MM.1S (cell line): ENCODE data around the gene OSMR.

ENCODE experiments used
- CTCF ChIP-seq: fragments of 300-600 bp; sonication (generic); IDR thresholded peaks from 2 replicates; pipeline ENCODE4 v1.5.1; 2016; ENCODE audit warnings: antibody characterized with exemption, low read length, mixed read lengths
- EZH2 ChIP-seq: fragments of 300-600 bp; sonication (generic); optimal IDR thresholded peaks from 2 replicates; pipeline ENCODE3; 2017; ENCODE audit warnings: low read depth, mild to moderate bottlenecking, antibody characterized with exemption, low read length, mixed read lengths
- EZH2phosphoT487 ChIP-seq: fragments of 300-600 bp; sonication (generic); IDR thresholded peaks from 2 replicates; pipeline ENCODE4 v1.6.1; 2018; ENCODE audit warnings: antibody characterized with exemption, low read length

DNA sequence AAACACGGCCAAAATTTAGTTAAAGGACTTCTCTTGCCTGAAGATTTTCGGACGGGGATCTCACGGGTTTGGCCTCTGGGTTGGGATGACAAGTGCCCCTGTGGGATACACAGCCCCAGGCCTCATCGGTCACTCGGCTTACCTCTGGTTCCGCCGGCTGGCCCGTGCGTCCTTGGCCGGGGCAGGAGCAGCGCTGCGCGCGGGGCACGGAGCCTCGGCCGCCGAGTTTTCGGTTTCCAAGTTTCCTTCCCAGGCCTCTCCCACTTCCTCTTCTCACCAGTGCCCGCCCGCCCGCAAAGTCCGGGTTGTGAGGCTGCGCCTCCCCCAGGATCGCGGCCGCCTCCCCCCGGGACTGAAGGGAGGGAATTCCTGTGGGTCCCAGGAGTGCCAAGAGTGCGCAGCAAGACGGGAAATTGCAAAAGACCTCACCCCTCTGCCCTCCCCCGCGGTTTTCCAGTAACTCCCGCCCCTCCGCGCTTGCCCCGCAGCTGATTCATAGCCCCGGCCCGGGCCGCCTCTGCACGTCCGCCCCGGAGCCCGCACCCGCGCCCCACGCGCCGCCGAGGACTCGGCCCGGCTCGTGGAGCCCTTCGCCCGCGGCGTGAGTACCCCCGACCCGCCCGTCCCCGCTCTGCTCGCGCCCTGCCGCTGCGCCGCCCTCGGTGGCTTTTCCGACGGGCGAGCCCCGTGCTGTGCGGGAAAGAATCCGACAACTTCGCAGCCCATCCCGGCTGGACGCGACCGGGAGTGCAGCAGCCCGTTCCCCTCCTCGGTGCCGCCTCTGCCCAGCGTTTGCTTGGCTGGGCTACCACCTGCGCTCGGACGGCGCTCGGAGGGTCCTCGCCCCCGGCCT, at the start of gene OSMR:
- no peak for TF ChIP-seq CTCF
- TF ChIP-seq EZH2 = no peak
- TF ChIP-seq EZH2phosphoT487 = no peak
